SK-N-SH (cell line): ENCODE results near the gene FGGY.

Experiments
- FOXM1 ChIP-seq: IDR thresholded peaks from 2 replicates; pipeline ENCODE4 v1.4.0; 2012; ENCODE audit warnings: low read depth, mild to moderate bottlenecking
- MEF2A ChIP-seq: IDR thresholded peaks from 2 replicates; pipeline ENCODE4 v1.4.0; 2012; ENCODE audit warnings: low read depth, borderline replicate concordance
- PBX3 ChIP-seq: IDR thresholded peaks from 2 replicates; pipeline ENCODE4; 2012
- TF ChIP-seq, protein P1 (sequence below): fragments of 200-600 bp; sonication (generic); IDR thresholded peaks from 2 replicates; pipeline ENCODE4 v1.6.1; 2017; ENCODE audit warnings: antibody characterized with exemption, mild to moderate bottlenecking, moderate library complexity

GRCh38 chr1:59541891-59542290 is 245.0 kb downstream of the FGGY start:
- TF ChIP-seq MEF2A (no peak), FOXM1 (no peak), PBX3 (no peak)
- TF ChIP-seq, protein P1, sequence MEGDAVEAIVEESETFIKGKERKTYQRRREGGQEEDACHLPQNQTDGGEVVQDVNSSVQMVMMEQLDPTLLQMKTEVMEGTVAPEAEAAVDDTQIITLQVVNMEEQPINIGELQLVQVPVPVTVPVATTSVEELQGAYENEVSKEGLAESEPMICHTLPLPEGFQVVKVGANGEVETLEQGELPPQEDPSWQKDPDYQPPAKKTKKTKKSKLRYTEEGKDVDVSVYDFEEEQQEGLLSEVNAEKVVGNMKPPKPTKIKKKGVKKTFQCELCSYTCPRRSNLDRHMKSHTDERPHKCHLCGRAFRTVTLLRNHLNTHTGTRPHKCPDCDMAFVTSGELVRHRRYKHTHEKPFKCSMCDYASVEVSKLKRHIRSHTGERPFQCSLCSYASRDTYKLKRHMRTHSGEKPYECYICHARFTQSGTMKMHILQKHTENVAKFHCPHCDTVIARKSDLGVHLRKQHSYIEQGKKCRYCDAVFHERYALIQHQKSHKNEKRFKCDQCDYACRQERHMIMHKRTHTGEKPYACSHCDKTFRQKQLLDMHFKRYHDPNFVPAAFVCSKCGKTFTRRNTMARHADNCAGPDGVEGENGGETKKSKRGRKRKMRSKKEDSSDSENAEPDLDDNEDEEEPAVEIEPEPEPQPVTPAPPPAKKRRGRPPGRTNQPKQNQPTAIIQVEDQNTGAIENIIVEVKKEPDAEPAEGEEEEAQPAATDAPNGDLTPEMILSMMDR = no peak
